NB4 (cell line): ENCODE measurements around the gene XXYLT1.

Source experiments
- MYC ChIP-seq: IDR thresholded peaks from 2 replicates; pipeline ENCODE4 v1.6.1; 2011; ENCODE audit warnings: low read depth, low read length
- TF ChIP-seq, protein P1 (sequence below): IDR thresholded peaks from one replicate; pipeline ENCODE4 v1.5.1; 2012; ENCODE audit warnings: low read depth, low read length
- TF ChIP-seq, protein P2 (sequence below): IDR thresholded peaks from 2 replicates; pipeline ENCODE4 v1.6.1; 2011; ENCODE audit warnings: low read depth, low read length

GRCh38 chr3:195160257-195160898 lies 110.6 kb downstream of the XXYLT1 start:
- TF ChIP-seq, protein P1, sequence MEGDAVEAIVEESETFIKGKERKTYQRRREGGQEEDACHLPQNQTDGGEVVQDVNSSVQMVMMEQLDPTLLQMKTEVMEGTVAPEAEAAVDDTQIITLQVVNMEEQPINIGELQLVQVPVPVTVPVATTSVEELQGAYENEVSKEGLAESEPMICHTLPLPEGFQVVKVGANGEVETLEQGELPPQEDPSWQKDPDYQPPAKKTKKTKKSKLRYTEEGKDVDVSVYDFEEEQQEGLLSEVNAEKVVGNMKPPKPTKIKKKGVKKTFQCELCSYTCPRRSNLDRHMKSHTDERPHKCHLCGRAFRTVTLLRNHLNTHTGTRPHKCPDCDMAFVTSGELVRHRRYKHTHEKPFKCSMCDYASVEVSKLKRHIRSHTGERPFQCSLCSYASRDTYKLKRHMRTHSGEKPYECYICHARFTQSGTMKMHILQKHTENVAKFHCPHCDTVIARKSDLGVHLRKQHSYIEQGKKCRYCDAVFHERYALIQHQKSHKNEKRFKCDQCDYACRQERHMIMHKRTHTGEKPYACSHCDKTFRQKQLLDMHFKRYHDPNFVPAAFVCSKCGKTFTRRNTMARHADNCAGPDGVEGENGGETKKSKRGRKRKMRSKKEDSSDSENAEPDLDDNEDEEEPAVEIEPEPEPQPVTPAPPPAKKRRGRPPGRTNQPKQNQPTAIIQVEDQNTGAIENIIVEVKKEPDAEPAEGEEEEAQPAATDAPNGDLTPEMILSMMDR: no peak
- TF ChIP-seq MYC: no peak
- TF ChIP-seq, protein P2, sequence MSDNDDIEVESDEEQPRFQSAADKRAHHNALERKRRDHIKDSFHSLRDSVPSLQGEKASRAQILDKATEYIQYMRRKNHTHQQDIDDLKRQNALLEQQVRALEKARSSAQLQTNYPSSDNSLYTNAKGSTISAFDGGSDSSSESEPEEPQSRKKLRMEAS: no peak
